GM12864 (cell line): ENCODE data around the gene SERF2.
"Not testable (repeated sequence)": the region's sequence is repeated elsewhere in the genome, so short reads cannot be mapped to it uniquely, and the experiment has no call there.

Experiments
- DNase-seq: peaks from one replicate; pipeline ENCODE4 v3.0.0-alpha.2; 2011; ENCODE audit warnings: low read depth
- H3K4me3 ChIP-seq: 2 replicates; pipeline ENCODE4 v1.5.1; 2011; ENCODE audit warnings: mild to moderate bottlenecking, low read depth, low read length, control low read depth
- TF ChIP-seq, protein P1 (sequence below): IDR thresholded peaks from 2 replicates; pipeline ENCODE4 v1.5.1; 2011; ENCODE audit warnings: low read depth, mild to moderate bottlenecking, moderate library complexity, low read length, control low read depth, inconsistent platforms; ENCODE audit errors: missing control alignments

The SERF2 gene

DNA sequence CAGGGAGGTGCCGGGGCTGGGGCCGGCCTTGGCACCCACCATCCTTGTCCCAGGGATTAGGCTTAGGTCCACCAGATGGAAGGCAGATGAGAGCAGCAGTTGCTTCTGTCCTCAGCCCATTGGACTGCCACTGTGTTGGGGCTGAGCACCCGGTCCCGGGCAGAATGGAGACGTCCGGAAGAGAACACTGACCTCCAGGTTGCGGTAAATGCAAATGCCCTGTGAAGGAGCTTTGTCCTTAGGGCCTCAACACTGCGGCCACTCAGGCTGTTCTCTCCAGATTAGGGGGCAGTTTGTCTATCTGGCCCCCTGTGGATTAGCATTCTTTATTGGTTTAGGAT, 7.8 kb downstream of the SERF2 start, which contains the start of gene SERINC4:
SERINC4 (minus strand) TSS at position 276 of the 341 bp plus-strand sequence; CDS start at position 42, 234 bp downstream.
- H3K4me3 ChIP-seq: peak within 1 kb of the TSS; percentile 78
- no peak for DNase-seq
- TF ChIP-seq, protein P1, sequence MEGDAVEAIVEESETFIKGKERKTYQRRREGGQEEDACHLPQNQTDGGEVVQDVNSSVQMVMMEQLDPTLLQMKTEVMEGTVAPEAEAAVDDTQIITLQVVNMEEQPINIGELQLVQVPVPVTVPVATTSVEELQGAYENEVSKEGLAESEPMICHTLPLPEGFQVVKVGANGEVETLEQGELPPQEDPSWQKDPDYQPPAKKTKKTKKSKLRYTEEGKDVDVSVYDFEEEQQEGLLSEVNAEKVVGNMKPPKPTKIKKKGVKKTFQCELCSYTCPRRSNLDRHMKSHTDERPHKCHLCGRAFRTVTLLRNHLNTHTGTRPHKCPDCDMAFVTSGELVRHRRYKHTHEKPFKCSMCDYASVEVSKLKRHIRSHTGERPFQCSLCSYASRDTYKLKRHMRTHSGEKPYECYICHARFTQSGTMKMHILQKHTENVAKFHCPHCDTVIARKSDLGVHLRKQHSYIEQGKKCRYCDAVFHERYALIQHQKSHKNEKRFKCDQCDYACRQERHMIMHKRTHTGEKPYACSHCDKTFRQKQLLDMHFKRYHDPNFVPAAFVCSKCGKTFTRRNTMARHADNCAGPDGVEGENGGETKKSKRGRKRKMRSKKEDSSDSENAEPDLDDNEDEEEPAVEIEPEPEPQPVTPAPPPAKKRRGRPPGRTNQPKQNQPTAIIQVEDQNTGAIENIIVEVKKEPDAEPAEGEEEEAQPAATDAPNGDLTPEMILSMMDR: no peak

DNA sequence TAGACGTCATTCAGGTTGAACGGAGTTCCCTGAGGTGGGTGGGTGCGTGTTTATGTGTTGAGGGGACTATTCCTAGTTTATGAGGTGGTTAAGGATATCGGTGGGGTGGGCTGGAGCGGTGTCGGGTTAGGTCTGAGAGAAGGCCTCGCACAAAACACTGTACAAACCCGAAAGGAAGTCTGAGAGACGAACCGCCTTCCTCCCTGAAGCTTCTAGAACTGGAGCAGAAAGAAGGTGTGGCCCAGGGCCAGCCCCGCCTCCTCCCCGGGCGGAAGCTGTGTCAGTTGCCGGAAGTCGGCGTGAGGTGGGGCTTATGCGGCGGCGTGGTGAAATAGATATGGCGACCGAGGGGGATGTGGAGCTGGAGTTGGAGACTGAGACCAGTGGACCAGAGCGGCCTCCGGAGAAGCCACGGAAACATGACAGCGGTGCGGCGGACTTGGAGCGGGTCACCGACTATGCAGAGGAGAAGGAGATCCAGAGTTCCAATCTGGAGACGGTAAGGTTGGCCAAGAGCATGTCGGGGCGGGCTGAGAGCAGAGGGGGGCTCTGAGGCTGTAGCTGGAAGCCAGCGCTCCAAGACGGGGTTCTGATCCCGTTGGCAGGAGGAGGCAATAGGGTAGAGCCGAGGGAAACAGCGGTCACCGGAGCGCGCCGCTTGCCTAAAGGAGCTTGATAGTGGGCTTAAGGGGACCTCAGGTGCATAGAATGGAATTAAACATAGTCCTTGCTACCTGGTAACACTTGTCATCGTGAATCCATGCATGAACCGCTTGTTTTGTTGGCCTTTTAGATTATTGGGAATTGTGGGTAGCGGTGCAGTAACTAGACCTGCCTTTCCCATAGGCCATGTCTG, 8.4 kb downstream of the SERF2 start, which contains the start of gene HYPK:
HYPK (plus strand) TSS at position 314 of the 856 bp plus-strand sequence; CDS start at position 338, 24 bp downstream.
- peak within 1 kb of the TSS; percentile 78 for H3K4me3 ChIP-seq
- no peak for DNase-seq
- TF ChIP-seq, protein P1: no peak

DNA sequence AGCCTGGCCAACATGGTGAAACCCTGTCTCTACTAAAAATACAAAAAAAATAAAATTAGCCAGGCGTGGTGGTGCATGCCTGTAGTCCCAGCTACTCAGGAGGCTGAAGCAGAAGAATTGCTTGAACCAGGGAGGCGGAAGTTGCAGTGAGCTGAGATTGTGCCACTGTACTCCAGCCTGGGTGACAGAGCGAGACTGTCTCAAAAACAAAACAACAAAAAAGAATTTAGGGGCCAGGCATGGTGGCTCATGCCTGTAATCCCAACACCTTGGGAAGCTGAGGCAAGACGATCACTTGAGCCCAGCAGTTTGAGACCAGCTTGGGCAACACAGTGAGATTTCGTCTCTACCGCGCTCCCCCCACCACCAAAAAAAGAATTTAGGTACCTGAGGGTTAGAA, 10.6 kb downstream of the SERF2 start:
- not testable (repeated sequence) for DNase-seq, H3K4me3 ChIP-seq

DNA sequence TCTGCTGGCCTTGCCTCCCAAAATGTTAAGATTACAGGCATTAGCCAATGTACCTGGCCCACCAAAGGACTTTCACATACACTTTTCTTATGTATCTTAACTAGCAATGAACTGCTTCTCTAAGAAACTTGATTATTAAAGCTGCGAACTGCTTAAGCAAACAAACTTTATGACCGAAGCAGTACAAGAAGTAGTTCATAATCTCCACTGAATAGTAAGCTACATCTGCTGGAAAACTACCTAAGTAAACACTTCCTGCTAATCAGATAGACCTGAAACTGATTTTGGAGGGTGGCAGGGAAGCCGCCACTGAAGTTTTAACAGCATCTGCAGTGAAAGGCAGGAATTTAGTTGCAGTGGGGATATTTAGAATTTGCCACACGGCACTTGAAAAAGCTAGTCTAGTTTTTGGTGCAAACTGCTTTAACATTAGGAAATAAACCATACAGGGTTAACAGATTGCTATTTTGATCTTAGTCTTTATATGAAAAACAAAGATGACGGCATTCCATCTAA, 16.4 kb downstream of the SERF2 start:
- TF ChIP-seq, protein P1: no peak
- H3K4me3 ChIP-seq: no peak overlapping the region
- DNase-seq: no peak

DNA sequence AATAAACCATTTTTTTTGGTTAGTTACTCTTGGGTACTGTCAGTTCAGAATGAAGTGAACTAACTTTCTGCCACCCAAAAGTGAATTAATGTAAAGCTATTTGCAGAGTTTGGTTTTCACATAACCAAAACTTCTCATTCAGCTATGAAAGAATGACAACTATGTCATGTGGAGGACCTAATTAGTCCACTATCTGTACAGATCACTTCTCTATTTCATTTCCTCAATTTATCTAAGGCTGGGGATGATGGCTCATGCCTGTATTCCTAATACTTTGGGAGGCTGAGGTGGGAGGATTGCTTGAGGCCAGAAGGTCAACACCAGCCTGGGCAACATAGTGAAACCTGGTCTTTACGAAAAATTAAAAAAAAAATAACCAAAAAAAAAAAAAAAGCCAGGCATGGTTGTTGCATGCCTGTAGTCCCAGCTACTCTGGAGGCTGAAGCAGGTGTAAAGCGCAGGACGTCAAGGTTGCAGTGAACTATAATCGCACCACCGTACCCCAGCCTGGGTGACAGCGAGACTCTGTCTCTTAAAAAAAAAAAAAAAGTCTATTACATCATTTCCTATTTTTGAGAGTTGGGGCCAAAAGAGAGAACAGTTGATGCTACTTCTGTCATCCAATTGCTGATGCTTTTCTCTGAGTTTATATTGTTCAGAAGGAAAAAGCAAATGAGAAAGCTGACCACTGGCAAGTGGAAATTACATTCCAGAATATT, 17.0 kb downstream of the SERF2 start:
- TF ChIP-seq, protein P1: no peak
- no peak overlapping the region for H3K4me3 ChIP-seq
- no peak for DNase-seq

DNA sequence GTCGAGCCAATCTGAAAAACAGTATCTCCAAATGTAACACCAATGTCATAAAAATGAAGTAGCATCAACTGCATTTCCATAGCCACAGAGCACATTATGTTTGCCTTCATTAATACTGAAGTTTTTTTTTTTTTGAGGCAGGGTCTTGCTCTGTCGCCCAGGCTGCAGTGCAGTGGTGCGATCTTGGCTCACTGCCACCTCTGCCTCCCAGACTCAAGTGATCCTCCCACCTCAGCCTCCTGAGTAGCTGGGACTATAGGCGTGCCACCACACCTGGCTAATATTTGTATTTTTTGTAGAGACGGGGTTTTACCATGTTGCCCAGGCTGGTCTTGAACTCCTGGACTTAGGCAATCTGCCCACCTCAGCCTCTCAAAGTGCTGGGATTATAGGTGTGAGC, 22.9 kb downstream of the SERF2 start:
- not testable (repeated sequence) for DNase-seq, H3K4me3 ChIP-seq

DNA sequence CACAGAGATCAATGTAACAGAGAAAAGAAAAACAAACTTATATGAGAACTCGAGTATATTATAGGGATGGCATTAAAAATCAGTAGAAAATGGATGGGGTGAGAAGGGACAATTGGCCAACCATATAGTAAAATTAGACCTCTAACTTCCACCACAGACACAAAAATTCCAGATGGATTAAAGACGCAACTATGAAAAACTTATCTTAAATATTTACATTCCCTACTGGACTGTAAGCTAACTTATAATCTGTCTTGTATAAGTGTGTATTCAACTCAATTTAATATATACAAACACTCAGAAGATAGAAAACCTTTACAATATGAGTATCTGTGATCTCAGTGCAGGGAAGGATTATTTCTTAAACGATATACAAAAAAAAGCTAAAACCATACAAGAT, 29.4 kb downstream of the SERF2 start:
- H3K4me3 ChIP-seq: no peak overlapping the region
- TF ChIP-seq, protein P1: no peak
- DNase-seq: no peak
